Ectodermal cell (in vitro differentiated cells): ENCODE measurements around the gene GALM.
A peak's percentile ranks its signal among the peaks of the same experiment; 100 is the strongest.
"Not testable (repeated sequence)": the region's sequence is repeated elsewhere in the genome, so short reads cannot be mapped to it uniquely, and the experiment has no call there.

Experiments used
- H3K27ac ChIP-seq: 2 replicates; pipeline ENCODE4 v1.7.0; 2013; ENCODE audit warnings: mild to moderate bottlenecking, low read depth, low read length; ENCODE audit not compliant: insufficient read depth, poor library complexity, severe bottlenecking
- H3K27me3 ChIP-seq: 2 replicates; pipeline ENCODE4 v1.7.0; 2013; ENCODE audit warnings: mild to moderate bottlenecking, low read length; ENCODE audit not compliant: insufficient read depth, control insufficient read depth, poor library complexity, severe bottlenecking
- H3K36me3 ChIP-seq: one replicate; pipeline ENCODE4 v1.7.0; 2013; ENCODE audit warnings: low read length; ENCODE audit not compliant: control insufficient read depth, insufficient read depth
- H3K4me1 ChIP-seq: one replicate; pipeline ENCODE4 v1.7.0; 2013; ENCODE audit warnings: low read length; ENCODE audit not compliant: control insufficient read depth, insufficient read depth
- H3K4me3 ChIP-seq: 2 replicates; pipeline ENCODE4 v1.7.0; 2013; ENCODE audit warnings: low read depth, low read length, control low read depth; ENCODE audit not compliant: insufficient read depth
- H3K9me3 ChIP-seq: 2 replicates; pipeline ENCODE4 v1.7.0; 2013; ENCODE audit warnings: mild to moderate bottlenecking, low read length, moderate library complexity; ENCODE audit not compliant: control insufficient read depth
- WGBS, 2 experiments: methylation state at CpG; one replicate each; pipeline ENCODE4 v1.1.7; 2013; ENCODE audit warnings: missing lambda C conversion rate in 2 of 2; 5-methylcytosine and 5-hydroxymethylcytosine counted together

The GALM gene

GRCh38 chr2:38737000-38737698, 71.2 kb downstream of the GALM start:
- WGBS, 2 experiments, result 93 to 95% methylated on average over 10 to 11 of the region's 11 CpGs
- H3K4me3 ChIP-seq, H3K4me1 ChIP-seq, H3K27ac ChIP-seq, H3K27me3 ChIP-seq, H3K9me3 ChIP-seq: not testable (repeated sequence)
- H3K36me3 ChIP-seq, result peaks cover 13% of the 10 kb centered on the region

DNA sequence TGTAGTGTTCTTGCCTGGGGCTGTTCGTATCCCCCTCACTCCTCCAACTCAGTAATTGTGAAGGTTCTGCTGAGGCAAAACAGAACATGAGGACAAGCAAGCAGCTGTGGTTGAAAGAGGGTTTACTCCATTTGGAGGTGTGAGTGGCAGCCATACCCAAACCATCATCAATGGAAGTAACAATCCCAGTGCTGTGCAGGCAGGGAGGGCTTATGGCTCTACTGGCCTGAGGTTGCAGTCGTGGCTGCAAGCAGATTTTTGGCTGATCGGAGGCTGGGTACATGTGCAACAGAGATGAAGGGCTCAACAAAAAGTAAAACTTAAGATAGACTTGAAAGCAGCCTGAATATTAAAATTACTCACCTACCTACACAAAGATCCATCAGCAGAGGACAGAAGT, 72.0 kb downstream of the GALM start:
- Histone ChIP-seq H3K27me3 (no peaks in the 10 kb centered on the region), H3K4me3 (no peak overlapping the region), H3K4me1 (no peaks in the 10 kb centered on the region), H3K36me3 (peaks cover 18% of the 10 kb centered on the region), H3K9me3 (no peaks in the 10 kb centered on the region), H3K27ac (no peak overlapping the region)
- WGBS, 2 experiments, result 95 to 99% methylated on average over 3 of the region's 3 CpGs

GRCh38 chr2:38739524-38739923, 73.6 kb downstream of the GALM start:
- Histone ChIP-seq H3K36me3 (peaks cover 30% of the 10 kb centered on the region), H3K27me3 (no peaks in the 10 kb centered on the region), H3K27ac (no peak overlapping the region), H3K4me1 (no peaks in the 10 kb centered on the region), H3K9me3 (no peaks in the 10 kb centered on the region), H3K4me3 (no peak overlapping the region)
- WGBS, 2 experiments, result 92 to 100% methylated on average over 2 of the region's 2 CpGs

- WGBS, 2 experiments, result 85 to 87% methylated on average over 10 to 11 of the region's 11 CpGs
- no peaks in the 10 kb centered on the region for H3K4me1 ChIP-seq
- H3K27ac ChIP-seq, result peak overlapping the region; percentile 54
- H3K27me3 ChIP-seq, result no peaks in the 10 kb centered on the region
- no peak overlapping the region for H3K4me3 ChIP-seq
- peaks cover 43% of the 10 kb centered on the region for H3K36me3 ChIP-seq
- no peaks in the 10 kb centered on the region for H3K9me3 ChIP-seq
These were observed 75.2 kb downstream of the GALM start for GRCh38 chr2:38740851-38741731.

DNA sequence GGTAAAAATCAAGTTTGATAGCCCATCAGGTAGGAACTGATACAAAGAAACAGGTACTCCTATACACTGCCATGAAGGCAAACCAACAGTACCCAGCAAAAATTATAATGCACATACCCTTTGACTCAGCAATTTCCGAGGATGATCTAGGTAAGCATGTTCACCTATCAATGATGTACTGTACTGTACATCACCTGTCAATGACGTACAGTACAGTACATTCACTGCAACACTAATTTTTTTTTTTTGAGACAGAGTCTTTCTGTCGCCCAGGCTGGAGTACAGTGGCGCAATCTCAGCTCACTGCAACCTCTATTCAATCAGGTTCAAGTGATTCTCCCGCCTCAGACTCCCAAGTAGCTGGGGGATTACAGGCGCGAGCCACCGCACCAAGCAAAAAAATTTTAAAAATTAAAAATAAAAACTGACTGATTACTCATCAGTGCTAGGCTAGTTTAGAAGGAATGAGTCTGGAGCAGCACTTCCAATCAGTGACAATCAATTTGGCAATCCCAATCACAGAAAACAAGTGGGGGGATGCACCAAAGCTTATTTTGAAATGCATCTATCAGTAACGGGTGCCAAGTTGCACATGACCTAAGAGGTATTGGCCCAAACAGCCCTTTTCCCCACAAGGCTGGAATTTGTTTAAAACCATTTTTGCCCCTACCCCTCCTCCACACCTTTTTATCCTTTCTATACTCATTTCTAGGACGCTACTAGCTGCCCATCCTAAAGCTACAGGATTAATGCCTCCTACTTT, 77.1 kb downstream of the GALM start:
- Histone ChIP-seq H3K27me3 (no peaks in the 10 kb centered on the region), H3K9me3 (no peaks in the 10 kb centered on the region), H3K4me1 (peaks cover under 1% of the 10 kb centered on the region), H3K27ac (no peak overlapping the region), H3K4me3 (no peak overlapping the region), H3K36me3 (peaks cover 57% of the 10 kb centered on the region)
- WGBS, 2 experiments, result 93% methylated on average over 9 to 10 of the region's 10 CpGs

DNA sequence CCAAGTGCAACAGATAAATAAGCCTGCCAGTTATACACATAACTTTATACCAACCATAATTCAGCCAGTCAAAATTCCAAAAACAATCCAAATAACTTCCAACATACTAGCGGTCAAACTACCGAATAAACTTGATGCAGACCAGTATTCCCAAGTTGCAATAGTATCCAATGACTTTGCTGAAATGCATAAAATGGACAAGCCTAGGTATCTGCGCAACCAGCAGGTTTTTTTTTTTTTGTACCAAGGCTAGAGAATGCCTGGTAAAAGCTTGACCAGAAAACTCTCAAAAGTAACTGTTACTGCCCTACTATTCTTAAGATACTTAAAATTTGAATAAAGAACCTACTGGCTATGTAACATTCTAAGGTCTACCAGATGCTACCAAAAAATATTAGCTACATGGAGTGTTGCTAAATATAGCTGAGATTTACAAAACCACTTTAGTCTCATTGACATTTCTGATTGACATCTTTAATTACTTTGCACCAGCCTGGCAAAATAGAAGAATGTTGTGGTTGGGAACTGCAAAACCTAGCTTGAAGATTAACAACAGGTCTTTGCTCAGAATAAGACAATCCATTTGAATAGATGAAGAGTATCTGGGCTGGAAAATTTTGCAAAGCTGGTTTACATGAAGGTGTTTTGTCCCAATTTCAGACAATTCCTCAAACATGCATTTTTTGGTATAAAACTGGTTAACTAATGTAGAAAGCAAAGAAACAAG, 77.9 kb downstream of the GALM start:
- no peak overlapping the region for H3K27ac ChIP-seq
- peaks cover 63% of the 10 kb centered on the region for H3K36me3 ChIP-seq
- no peak overlapping the region for H3K4me3 ChIP-seq
- H3K4me1 ChIP-seq, result peaks cover 9% of the 10 kb centered on the region
- no peaks in the 10 kb centered on the region for H3K9me3 ChIP-seq
- WGBS, 2 experiments, result 95% methylated on average over 3 of the region's 3 CpGs
- H3K27me3 ChIP-seq, result no peaks in the 10 kb centered on the region

- no peaks in the 10 kb centered on the region for H3K9me3 ChIP-seq
- H3K4me1 ChIP-seq, result peaks cover 12% of the 10 kb centered on the region
- no peak overlapping the region for H3K27ac ChIP-seq
- 90 to 91% methylated on average over 2 of the region's 2 CpGs for WGBS, 2 experiments
- peaks cover 64% of the 10 kb centered on the region for H3K36me3 ChIP-seq
- no peak overlapping the region for H3K4me3 ChIP-seq
- H3K27me3 ChIP-seq, result no peaks in the 10 kb centered on the region
These were observed 78.5 kb downstream of the GALM start for GRCh38 chr2:38744399-38744780.

DNA sequence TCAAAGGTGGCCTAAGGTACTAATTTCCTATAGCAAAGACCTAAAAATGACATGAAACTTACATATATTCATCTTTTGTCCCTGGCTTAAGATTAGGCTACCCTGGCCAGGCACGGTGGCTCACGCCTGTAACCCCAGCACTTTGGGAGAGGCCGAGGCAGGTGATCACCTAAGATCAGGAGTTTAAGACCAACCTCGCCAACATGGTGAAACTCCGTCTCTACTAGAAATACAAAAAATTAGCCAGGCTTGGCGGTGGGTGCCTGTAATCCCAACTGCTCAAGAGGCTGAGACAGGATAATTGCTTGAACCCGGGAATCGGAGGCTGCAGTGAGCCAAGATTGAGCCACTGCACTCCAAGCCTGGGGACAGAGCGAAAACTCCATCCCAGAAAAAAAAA, 79.4 kb downstream of the GALM start:
- Histone ChIP-seq H3K36me3 (peaks cover 65% of the 10 kb centered on the region), H3K4me1 (peaks cover 12% of the 10 kb centered on the region), H3K9me3 (no peaks in the 10 kb centered on the region), H3K27ac (no peak overlapping the region), H3K27me3 (no peaks in the 10 kb centered on the region), H3K4me3 (no peak overlapping the region)
- WGBS, 2 experiments, result 93 to 94% methylated on average over 9 of the region's 9 CpGs

- WGBS, 2 experiments, result 87 to 94% methylated on average over 2 to 4 of the region's 4 CpGs
- Histone ChIP-seq H3K9me3 (no peaks in the 10 kb centered on the region), H3K36me3 (peaks cover 65% of the 10 kb centered on the region), H3K27me3 (no peaks in the 10 kb centered on the region), H3K27ac (no peak overlapping the region), H3K4me3 (no peak overlapping the region), H3K4me1 (peaks cover 15% of the 10 kb centered on the region)
These were observed 81.1 kb downstream of the GALM start for GRCh38 chr2:38747007-38747424.
